ENCODE data around the gene SP9.

The SP9 gene

GRCh38 chr2:174334781-174335251 lies at the start of gene SP9:
Gene SP9, plus strand, starts transcription at chr2:174334954. Its CDS starts 139 bp downstream, at chr2:174335093.
- DNase-seq (ENCODE audit: low read depth in 1 of 2, low spot score in 1 of 2) = no peak

DNA sequence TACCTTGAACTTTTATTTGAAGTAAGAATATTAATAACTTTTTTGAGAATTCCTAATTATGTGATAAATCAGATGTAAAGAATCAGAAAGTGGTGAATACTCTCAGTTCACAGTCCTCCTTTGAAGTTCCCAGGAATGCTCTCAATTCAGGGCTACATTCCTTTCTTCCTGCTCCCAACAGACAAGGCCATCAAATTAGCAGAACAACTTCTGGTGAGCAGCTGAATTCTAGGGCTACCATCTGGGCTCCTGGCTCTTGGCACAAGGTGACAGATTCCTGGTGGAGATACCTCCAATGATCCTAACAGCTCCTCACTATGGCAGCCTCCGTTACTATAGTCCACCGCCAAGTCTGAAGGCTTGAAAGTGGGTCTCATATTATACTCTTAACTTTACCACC lies 48.6 kb upstream of the SP9 start:
- DNase-seq (ENCODE audit: low read depth in 1 of 2, low spot score in 1 of 2) = no peak

GRCh38 chr2:174292908-174293307 lies 41.8 kb upstream of the SP9 start:
- no peak for DNase-seq (ENCODE audit: low read depth in 1 of 2, low spot score in 1 of 2)

- no peak for DNase-seq (ENCODE audit: low read depth in 1 of 2, low spot score in 1 of 2)
Observed at GRCh38 chr2:174300114-174300513, 34.6 kb upstream of the SP9 start.

DNA sequence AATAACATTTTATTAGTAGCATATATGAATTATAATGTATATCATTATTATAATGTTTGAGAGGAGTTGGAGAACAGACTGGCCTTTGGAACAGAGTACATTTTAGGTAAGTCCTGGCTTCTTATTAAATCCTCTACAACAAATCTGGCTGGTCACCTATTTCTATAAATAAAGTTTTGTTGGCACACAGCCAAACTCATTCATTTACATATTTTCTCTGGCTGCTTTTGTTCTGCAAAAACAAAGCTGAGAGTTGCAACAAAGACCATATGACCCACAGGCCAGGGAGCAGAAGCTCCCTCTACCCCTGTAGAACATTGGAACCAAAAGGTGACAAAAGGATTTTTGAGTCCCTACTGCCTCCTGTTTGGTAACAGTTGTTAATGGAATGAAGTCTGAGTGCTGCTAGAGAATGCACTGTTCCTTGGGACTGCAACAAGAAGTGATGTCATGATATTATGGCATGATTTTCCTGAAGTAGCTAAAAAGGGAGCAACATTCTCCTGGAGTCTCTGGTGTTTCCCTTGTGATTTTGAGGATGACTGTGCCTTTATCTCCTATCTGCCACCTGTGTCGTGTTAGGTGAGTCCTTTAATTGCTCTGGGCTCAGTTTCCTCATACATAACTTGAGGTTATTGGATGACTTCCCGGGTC lies 22.0 kb upstream of the SP9 start:
- no peak for DNase-seq (ENCODE audit: low read depth in 1 of 2, low spot score in 1 of 2)

- no peak for DNase-seq (ENCODE audit: low read depth in 1 of 2, low spot score in 1 of 2)
Observed at GRCh38 chr2:174322149-174322548, 12.6 kb upstream of the SP9 start.

DNA sequence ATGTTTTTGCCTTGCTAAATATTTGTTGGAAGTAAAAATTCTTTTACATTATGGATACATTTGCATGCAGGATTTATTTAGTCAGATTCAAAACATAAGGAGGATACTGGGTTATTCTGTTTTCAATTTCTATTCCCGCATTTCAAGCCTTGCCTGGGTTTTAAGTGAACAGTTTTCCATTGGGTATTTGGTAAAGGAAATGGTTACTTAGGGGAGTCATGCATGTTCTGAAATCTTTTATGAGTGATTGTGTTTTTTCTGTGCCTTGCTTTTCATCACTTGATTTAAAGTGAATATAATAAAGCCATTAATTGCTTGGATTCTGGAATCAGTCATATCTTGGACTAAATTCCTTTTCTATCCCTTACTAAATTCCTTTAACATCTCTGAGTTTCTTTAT lies 12.0 kb upstream of the SP9 start:
- DNase-seq (ENCODE audit: low read depth in 1 of 2, low spot score in 1 of 2) = no peak

DNA sequence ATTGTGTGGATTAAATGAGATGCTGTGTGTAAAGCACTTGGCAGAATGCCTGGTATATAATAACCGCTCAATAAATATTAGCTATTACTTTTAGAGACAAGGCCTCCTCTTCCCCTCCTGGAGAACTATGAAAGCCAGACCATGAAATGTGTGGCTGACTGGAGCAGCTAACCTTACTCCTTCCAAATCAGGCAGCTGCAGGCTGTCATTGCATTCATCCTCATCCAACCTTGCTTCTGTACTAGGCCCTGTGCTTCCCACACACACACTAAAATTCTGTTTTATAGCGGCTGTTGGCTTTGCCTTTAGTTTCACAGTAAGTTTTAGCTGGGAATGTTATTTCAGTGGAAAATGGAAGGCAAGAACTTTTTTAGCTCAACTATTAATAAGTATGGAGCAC lies 10.2 kb upstream of the SP9 start:
- DNase-seq (ENCODE audit: low read depth in 1 of 2, low spot score in 1 of 2) = no peak

GRCh38 chr2:174325373-174326160 lies 9.2 kb upstream of the SP9 start:
- DNase-seq (ENCODE audit: low read depth in 1 of 2, low spot score in 1 of 2) = no peak

- no peak for DNase-seq (ENCODE audit: low read depth in 1 of 2, low spot score in 1 of 2)
Observed at GRCh38 chr2:174326161-174327020, 8.4 kb upstream of the SP9 start.

DNA sequence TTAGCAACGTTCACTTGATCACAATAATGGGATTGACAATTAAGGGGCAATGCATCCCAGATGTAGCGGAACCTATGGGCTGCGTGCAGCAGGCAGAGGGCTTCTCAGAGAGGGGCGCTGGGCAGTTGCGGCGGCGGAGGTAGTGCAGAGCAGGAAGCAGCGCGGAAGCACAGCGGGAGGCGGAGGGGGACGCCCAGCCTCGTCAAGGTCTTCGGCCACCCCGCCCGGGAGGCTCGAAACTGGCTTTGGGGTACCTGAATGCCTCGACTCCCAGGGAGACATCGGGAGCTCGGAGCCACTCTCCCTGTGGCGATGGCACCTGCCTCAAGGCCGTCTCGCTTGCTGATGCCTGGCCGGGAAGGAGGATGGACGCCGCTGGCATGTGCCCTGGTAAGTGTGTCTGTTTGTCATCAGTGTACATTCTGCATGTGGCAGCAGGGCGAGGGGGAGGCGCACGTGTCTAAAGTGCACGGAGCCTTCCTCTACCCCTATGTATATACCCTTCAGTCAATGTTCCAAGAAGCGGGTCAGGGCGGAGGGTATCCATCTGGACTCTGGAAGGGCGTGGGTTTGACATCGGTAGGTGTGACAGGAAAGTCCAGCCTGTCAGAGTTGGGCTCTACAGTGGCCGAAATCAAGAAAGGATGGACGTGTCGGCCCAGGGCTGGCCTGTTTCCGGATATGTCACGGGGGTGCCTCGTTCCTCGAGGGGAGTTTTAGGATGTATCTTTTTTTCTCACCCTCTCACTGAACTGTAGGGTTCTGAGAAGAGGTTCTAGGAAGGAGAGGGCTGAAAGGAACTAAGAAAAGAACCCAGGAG lies 7.5 kb upstream of the SP9 start:
- DNase-seq (ENCODE audit: low read depth in 1 of 2, low spot score in 1 of 2) = no peak

DNA sequence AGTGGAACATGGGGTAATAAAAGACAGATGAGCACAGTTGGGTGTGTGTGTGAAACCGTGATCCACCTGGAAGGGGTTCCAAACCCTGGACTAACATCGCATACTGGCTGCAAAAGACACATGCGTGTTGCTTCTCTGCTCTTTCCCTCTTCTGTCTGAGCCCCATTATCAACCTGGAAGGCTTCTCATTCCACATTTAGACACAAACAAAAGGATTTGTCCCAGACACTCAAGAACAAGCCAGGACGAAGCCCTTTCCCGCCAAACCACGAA lies 7.0 kb upstream of the SP9 start:
- DNase-seq (ENCODE audit: low read depth in 1 of 2, low spot score in 1 of 2) = no peak

- no peak for DNase-seq (ENCODE audit: low read depth in 1 of 2, low spot score in 1 of 2)
Observed at GRCh38 chr2:174328114-174328960, 6.4 kb upstream of the SP9 start.

DNA sequence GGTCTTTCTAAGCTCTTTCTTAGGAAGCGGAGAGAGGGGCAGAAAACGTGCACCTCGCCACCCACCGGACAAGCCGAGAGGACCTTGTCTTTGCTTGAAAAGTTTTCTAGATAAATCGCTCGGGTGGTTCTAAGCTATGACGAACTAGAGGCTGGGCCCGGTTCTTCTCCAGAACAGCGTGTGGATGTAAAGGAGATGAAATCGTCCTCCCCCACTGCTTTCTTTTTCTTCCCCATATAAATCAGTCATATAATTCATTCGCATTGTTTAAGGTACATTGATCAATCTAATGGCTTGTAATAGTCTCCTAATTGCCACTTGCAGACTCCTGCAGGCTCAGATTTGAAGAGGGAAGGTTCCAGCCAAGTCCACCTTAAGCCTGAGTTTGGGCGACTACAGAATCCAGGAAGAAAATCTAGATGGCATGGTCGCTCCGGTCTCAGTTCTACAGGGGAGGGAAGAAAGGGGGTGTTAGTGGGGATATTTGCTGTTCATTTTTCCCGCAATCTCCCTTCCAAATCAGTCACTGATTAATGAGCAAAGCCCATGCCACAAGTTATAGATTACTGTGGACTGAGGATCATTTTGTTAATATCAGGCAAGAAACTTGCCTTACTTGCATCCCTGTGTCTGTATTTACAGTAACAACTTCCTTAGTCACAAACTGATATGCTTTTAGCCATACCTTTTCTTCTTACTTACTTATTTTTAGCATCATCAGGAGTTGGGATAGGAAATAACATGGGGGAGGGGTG lies 5.6 kb upstream of the SP9 start:
- DNase-seq (ENCODE audit: low read depth in 1 of 2, low spot score in 1 of 2) = no peak

DNA sequence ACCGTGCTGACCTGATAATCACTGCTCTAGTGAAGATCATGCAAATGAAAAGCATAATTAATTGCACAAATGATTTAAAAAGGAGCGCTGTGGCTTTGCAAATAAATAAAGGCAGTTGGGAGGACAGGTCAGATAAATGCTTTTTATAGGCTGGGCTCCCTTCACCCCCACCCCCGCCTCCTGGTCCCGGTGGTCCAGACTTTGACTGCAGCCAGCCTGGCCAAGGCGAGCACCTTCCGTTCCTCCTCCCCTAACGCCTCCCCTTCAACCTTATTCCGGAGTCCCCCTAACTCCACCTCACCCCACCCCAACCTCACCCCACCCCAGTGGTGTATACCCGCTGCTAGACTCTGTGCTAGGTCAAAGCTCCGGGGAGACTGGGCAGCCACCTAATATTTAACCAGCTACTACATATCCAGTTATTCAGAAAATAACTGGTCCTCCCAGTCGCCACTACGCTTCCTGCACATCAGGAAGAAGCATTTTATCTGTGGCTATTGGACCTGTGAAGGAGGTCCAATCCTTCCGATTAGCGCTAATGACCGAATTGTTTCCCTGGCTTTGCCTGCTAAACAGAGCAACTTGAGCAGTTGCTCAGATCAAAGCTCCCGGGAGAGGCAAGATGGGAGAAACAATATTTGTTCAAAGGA lies 3.7 kb upstream of the SP9 start:
- DNase-seq (ENCODE audit: low read depth in 1 of 2, low spot score in 1 of 2) = no peak

DNA sequence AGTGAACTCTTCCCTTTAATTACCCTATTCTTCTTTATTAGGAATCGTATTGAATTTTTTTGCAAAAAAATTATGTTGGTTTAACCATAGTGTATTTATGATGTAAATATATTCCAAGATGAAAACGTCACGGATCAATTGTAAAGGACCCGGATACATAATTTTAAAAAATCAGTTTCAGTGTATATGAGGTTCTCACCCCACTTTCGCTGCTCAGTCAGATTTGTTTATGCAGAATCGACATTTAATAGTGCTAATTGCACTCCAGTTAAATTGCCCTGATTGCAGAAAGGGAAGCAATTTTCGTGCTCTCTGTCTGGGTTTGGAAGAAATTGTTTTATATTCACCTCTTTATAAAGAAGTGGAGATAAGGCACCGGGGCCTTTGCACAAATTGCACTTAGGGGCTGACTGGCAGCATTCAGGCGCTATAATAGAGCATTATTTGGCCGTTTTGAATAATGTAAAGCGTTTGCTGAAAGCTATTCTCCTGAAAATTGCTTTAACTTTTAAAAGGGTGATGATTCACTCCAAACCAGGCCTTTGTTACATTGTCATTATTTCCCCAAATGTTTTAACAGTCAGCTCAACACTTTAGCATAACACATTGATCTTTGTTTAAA lies 3.0 kb upstream of the SP9 start:
- no peak for DNase-seq (ENCODE audit: low read depth in 1 of 2, low spot score in 1 of 2)

DNA sequence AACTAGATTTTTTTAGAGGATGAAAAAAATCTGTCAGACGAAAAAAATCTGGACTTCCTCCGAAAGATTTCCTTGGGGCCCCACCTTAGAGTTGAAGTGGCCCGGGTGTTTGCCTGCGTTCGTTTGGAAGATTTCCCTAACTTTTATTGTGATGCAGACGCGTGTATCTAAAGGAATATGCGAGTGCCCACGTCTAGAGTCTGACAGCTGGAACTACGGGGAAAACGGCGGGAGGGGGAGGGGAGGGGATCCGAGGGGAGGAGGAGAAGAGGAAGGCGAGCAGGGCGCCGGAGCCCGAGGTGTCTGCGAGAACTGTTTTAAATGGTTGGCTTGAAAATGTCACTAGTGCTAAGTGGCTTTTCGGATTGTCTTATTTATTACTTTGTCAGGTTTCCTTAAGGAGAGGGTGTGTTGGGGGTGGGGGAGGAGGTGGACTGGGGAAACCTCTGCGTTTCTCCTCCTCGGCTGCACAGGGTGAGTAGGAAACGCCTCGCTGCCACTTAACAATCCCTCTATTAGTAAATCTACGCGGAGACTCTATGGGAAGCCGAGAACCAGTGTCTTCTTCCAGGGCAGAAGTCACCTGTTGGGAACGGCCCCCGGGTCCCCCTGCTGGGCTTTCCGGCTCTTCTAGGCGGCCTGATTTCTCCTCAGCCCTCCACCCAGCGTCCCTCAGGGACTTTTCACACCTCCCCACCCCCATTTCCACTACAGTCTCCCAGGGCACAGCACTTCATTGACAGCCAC lies 2.4 kb upstream of the SP9 start:
- DNase-seq (ENCODE audit: low read depth in 1 of 2, low spot score in 1 of 2) = no peak

DNA sequence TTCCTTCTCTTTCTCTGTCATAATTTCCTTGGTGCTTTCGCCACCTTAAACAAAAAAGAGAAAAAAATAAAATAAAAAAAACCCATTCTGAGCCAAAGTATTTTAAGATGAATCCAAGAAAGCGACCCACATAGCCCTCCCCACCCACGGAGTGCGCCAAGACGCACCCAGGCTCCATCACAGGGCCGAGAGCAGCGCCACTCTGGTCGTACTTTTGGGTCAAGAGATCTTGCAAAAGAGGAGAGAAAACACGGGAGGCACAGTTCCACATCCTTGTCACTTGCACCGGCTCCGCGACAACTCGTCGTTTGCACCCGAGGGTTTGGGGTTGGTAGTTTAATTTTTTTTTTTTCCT lies 1.8 kb upstream of the SP9 start:
- DNase-seq (ENCODE audit: low read depth in 1 of 2, low spot score in 1 of 2) = no peak

Data from activated T-helper 1 cell treated with anti-CD3 and anti-CD28 coated beads, Interleukin-2, amount 50 U/mL, for 16 hours (primary cell).